HepG2 (cell line): ENCODE measurements around the gene SPATA21. TPM values are rescaled to one million over a fixed set of nuclear protein-coding genes. Genes with fewer than 3 reads are reported as not detected.

ENCODE experiments used
- DMAP1 ChIP-seq: IDR thresholded peaks from 2 replicates; pipeline ENCODE4 v1.6.1; 2016
- GATAD1 ChIP-seq: IDR thresholded peaks from 2 replicates; pipeline ENCODE4 v1.6.1; 2016; ENCODE audit warnings: missing genetic modification reagents, missing compliant biosample characterization
- KLF16 ChIP-seq, 2 experiments: sonication (generic) in 1 of 2; formaldehyde crosslinking in 1 of 2; IDR thresholded peaks; 2 replicates each; pipeline versions ENCODE4 v1.6.1 to v1.8.0; 2016 to 2023; ENCODE audit warnings: missing genetic modification reagents in 2 of 2, missing compliant biosample characterization in 1 of 2
- MIER3 ChIP-seq: IDR thresholded peaks from 2 replicates; pipeline ENCODE4 v1.6.1; 2016; ENCODE audit warnings: missing compliant biosample characterization, borderline replicate concordance
- NFIC ChIP-seq: IDR thresholded peaks from 2 replicates; pipeline ENCODE4 v1.6.1; 2012; ENCODE audit warnings: mild to moderate bottlenecking, low read length, inconsistent platforms
- NFYC ChIP-seq: IDR thresholded peaks from 2 replicates; pipeline ENCODE4 v1.6.1; 2016; ENCODE audit warnings: missing genetic modification reagents, missing compliant biosample characterization
- RAD51 ChIP-seq: fragments of 450-650 bp; IDR thresholded peaks from 2 replicates; pipeline ENCODE4 v1.6.1; 2016; ENCODE audit warnings: borderline replicate concordance
- RBM22 ChIP-seq: fragments of 200-400 bp; formaldehyde crosslinking; optimal IDR thresholded peaks from 2 replicates; pipeline ENCODE3; 2017; ENCODE audit warnings: mild to moderate bottlenecking, low read length, moderate library complexity
- SPEN ChIP-seq: sonication (generic); formaldehyde crosslinking; IDR thresholded peaks from 2 replicates; pipeline ENCODE4 v1.5.1; 2020; ENCODE audit warnings: low read depth, mild to moderate bottlenecking, missing genetic modification reagents
- SRSF1 ChIP-seq: fragments of 200-400 bp; formaldehyde crosslinking; optimal IDR thresholded peaks from 2 replicates; pipeline ENCODE3; 2017; ENCODE audit warnings: mild to moderate bottlenecking, low read depth, low read length, moderate library complexity
- THAP11 ChIP-seq: IDR thresholded peaks from 2 replicates; pipeline ENCODE4 v1.6.1; 2016; ENCODE audit warnings: missing biosample characterization, missing genetic modification reagents
- TRIM24 ChIP-seq: sonication (generic); formaldehyde crosslinking; IDR thresholded peaks from 2 replicates; pipeline ENCODE4 v1.8.0; 2022; ENCODE audit warnings: mild to moderate bottlenecking, missing genetic modification reagents
- ZNF121 ChIP-seq: sonication (generic); formaldehyde crosslinking; IDR thresholded peaks from 2 replicates; pipeline ENCODE4 v1.5.0; 2020; ENCODE audit warnings: mild to moderate bottlenecking, missing genetic modification reagents
- ZNF230 ChIP-seq: sonication (generic); formaldehyde crosslinking; IDR thresholded peaks from 2 replicates; pipeline ENCODE4 v1.4.0; 2020; ENCODE audit warnings: mild to moderate bottlenecking, missing genetic modification reagents
- ZNF3 ChIP-seq: IDR thresholded peaks from 2 replicates; pipeline ENCODE4 v1.7.0; 2017; ENCODE audit warnings: inconsistent platforms
- ZNF510 ChIP-seq: sonication (generic); formaldehyde crosslinking; IDR thresholded peaks from 2 replicates; pipeline ENCODE4 v1.4.0; 2020; ENCODE audit warnings: low read depth, mild to moderate bottlenecking, missing genetic modification reagents
- ZNF878 ChIP-seq: sonication (generic); formaldehyde crosslinking; IDR thresholded peaks from 2 replicates; pipeline ENCODE4 v1.8.1; 2023; ENCODE audit warnings: mild to moderate bottlenecking, missing genetic modification reagents, moderate library complexity
- ZSCAN21 ChIP-seq: sonication (generic); formaldehyde crosslinking; IDR thresholded peaks from 2 replicates; pipeline ENCODE4 v1.8.0; 2022; ENCODE audit warnings: mild to moderate bottlenecking, missing genetic modification reagents, moderate library complexity, borderline replicate concordance
- polyA plus RNA-seq, 8 experiments: library from polyadenylated mRNA; depleted of rRNA in 3 of 8; stranded (reverse) in 7 of 8; unstranded in 1 of 8; fragments of >200 nt; fragmentation: Illumina TruSeq in 4 of 8; extraction: Trizol in 4 of 8; gene quantifications; 2 replicates each; pipeline versions ENCODE4 v1.2.1 to v1.2.3, GENCODE V29; 2011 to 2016; ENCODE audit warnings: low read depth in 4 of 8, missing spikeins in 1 of 8, mixed read lengths in 1 of 8; ENCODE audit not compliant: insufficient read depth in 1 of 8
- total RNA-seq, 5 experiments: library from RNA; depleted of rRNA; stranded (reverse); fragments of >200 nt; fragmentation: Illumina TruSeq; extraction: Trizol; gene quantifications; 2 replicates each; pipeline ENCODE4 v1.2.3, GENCODE V29; 2016; ENCODE audit warnings: low read depth in 1 of 5
- TF ChIP-seq, protein P1 (sequence below): sonication (generic); formaldehyde crosslinking; IDR thresholded peaks from 2 replicates; pipeline ENCODE4 v1.5.0; 2020; ENCODE audit warnings: missing genetic modification reagents, mild to moderate bottlenecking, borderline replicate concordance
- TF ChIP-seq, protein P2 (sequence below): sonication (generic); formaldehyde crosslinking; IDR thresholded peaks from 2 replicates; pipeline ENCODE4 v1.4.0; 2020; ENCODE audit warnings: mild to moderate bottlenecking, missing genetic modification reagents
- TF ChIP-seq, protein P3 (sequence below): sonication (generic); formaldehyde crosslinking; IDR thresholded peaks from 2 replicates; pipeline ENCODE4 v1.4.0; 2020; ENCODE audit warnings: missing genetic modification reagents
- TF ChIP-seq, protein P4 (sequence below): sonication (generic); formaldehyde crosslinking; IDR thresholded peaks from 2 replicates; pipeline ENCODE4 v1.8.1; 2023; ENCODE audit warnings: mild to moderate bottlenecking, missing genetic modification reagents, borderline replicate concordance
- TF ChIP-seq, protein P5 (sequence below): sonication (generic); formaldehyde crosslinking; IDR thresholded peaks from 2 replicates; pipeline ENCODE4 v1.9.0; 2021; ENCODE audit warnings: missing genetic modification reagents, mild to moderate bottlenecking, borderline replicate concordance
- TF ChIP-seq, protein P6 (sequence below): sonication (generic); formaldehyde crosslinking; IDR thresholded peaks from 2 replicates; pipeline ENCODE4 v1.5.0; 2020; ENCODE audit warnings: missing genetic modification reagents

Gene SPATA21
- total and polyA plus RNA-seq, 2 of the 13 experiments (the other 11 are each of a cell fraction or from before 2014, with no cell fraction given): 0.80 to 1.4 TPM

DNA sequence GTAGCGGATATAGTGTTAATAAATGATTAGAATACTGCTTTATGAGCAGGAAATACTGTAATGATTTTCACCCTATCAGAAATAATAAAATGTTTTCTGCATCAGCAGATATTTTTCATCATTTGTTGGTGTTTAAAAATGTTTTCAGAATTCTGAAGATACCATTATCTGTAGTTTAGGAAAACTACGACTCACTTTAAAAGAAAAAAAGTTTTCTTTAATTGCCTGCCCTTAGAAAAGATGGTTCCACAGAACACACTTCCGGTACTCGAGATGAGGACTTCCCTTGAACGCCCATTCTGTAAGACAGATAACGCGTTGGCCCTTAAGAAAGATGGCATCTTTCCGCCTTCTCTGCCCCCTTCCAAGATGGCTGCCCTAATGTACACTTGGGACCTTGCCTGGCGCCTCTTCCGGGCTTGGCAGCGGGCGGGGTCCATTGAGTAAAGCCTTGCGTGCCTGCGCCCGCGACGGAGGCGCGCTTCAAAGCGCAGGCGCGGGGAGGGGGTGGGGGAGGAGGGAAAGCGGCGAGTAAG, 70.4 kb downstream of the SPATA21 start, which contains the start of gene SZRD1 (continued):
- TF ChIP-seq, protein P1, sequence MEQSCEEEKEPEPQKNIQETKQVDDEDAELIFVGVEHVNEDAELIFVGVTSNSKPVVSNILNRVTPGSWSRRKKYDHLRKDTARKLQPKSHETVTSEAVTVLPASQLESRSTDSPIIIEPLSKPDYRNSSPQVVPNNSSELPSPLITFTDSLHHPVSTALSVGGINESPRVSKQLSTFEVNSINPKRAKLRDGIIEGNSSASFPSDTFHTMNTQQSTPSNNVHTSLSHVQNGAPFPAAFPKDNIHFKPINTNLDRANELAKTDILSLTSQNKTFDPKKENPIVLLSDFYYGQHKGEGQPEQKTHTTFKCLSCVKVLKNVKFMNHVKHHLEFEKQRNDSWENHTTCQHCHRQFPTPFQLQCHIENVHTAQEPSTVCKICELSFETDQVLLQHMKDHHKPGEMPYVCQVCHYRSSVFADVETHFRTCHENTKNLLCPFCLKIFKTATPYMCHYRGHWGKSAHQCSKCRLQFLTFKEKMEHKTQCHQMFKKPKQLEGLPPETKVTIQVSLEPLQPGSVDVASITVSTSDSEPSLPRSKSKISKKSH (CRISPR knock-in tag): no peak
- no peak for TF ChIP-seq ZNF878 (CRISPR knock-in tag)
- TF ChIP-seq NFIC: no peak
- TF ChIP-seq MIER3 (CRISPR knock-in tag): peak; percentile 85
- no peak for TF ChIP-seq ZNF3
- TF ChIP-seq, protein P2, sequence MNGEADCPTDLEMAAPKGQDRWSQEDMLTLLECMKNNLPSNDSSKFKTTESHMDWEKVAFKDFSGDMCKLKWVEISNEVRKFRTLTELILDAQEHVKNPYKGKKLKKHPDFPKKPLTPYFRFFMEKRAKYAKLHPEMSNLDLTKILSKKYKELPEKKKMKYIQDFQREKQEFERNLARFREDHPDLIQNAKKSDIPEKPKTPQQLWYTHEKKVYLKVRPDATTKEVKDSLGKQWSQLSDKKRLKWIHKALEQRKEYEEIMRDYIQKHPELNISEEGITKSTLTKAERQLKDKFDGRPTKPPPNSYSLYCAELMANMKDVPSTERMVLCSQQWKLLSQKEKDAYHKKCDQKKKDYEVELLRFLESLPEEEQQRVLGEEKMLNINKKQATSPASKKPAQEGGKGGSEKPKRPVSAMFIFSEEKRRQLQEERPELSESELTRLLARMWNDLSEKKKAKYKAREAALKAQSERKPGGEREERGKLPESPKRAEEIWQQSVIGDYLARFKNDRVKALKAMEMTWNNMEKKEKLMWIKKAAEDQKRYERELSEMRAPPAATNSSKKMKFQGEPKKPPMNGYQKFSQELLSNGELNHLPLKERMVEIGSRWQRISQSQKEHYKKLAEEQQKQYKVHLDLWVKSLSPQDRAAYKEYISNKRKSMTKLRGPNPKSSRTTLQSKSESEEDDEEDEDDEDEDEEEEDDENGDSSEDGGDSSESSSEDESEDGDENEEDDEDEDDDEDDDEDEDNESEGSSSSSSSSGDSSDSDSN (CRISPR knock-in tag): no peak
- TF ChIP-seq SPEN (CRISPR knock-in tag): no peak; the same call in 1 of the 2 replicates
- TF ChIP-seq, protein P3, sequence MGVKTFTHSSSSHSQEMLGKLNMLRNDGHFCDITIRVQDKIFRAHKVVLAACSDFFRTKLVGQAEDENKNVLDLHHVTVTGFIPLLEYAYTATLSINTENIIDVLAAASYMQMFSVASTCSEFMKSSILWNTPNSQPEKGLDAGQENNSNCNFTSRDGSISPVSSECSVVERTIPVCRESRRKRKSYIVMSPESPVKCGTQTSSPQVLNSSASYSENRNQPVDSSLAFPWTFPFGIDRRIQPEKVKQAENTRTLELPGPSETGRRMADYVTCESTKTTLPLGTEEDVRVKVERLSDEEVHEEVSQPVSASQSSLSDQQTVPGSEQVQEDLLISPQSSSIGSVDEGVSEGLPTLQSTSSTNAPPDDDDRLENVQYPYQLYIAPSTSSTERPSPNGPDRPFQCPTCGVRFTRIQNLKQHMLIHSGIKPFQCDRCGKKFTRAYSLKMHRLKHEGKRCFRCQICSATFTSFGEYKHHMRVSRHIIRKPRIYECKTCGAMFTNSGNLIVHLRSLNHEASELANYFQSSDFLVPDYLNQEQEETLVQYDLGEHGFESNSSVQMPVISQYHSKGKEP (CRISPR knock-in tag): no peak
- no peak for TF ChIP-seq RBM22
- no peak; the same call in 1 of the 2 replicates for TF ChIP-seq DMAP1 (CRISPR knock-in tag)
- no peak for TF ChIP-seq ZNF230 (CRISPR knock-in tag)
- no peak for TF ChIP-seq ZSCAN21 (CRISPR knock-in tag)
- no peak for TF ChIP-seq GATAD1 (CRISPR knock-in tag)
- no peak for TF ChIP-seq SRSF1
- TF ChIP-seq NFYC (CRISPR knock-in tag): peak; percentile 31; the same call in 1 of the 2 replicates
- no peak for TF ChIP-seq KLF16 (CRISPR knock-in tag; IDR thresholded peaks at IDR 0.05)
- no peak for TF ChIP-seq RAD51
- peak; percentile 94 for TF ChIP-seq THAP11 (CRISPR knock-in tag)
- no peak for TF ChIP-seq ZNF121 (CRISPR knock-in tag)
- TF ChIP-seq, protein P4, sequence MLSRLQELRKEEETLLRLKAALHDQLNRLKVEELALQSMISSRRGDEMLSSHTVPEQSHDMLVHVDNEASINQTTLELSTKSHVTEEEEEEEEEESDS (CRISPR knock-in tag): no peak
- no peak for TF ChIP-seq TRIM24
- TF ChIP-seq, protein P5, sequence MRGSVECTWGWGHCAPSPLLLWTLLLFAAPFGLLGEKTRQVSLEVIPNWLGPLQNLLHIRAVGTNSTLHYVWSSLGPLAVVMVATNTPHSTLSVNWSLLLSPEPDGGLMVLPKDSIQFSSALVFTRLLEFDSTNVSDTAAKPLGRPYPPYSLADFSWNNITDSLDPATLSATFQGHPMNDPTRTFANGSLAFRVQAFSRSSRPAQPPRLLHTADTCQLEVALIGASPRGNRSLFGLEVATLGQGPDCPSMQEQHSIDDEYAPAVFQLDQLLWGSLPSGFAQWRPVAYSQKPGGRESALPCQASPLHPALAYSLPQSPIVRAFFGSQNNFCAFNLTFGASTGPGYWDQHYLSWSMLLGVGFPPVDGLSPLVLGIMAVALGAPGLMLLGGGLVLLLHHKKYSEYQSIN (CRISPR knock-in tag): no peak
- TF ChIP-seq, protein P6, sequence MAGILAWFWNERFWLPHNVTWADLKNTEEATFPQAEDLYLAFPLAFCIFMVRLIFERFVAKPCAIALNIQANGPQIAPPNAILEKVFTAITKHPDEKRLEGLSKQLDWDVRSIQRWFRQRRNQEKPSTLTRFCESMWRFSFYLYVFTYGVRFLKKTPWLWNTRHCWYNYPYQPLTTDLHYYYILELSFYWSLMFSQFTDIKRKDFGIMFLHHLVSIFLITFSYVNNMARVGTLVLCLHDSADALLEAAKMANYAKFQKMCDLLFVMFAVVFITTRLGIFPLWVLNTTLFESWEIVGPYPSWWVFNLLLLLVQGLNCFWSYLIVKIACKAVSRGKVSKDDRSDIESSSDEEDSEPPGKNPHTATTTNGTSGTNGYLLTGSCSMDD (CRISPR knock-in tag): no peak
- no peak for TF ChIP-seq ZNF510 (CRISPR knock-in tag)
